K562 (cell line): ENCODE results near the gene TNFRSF13B. TPM values are rescaled to one million over a fixed set of nuclear protein-coding genes. Genes with fewer than 3 reads are reported as not detected.

Experiments
- ATAC-seq: fragments of 200-7000 bp; cut with Tn5 transposase; 3 replicates; pipeline ENCODE4 v1.9.1; 2020; ENCODE audit warnings: moderate library complexity
- BruUV-seq: library from RNA; stranded (reverse); fragments of 400-500 nt; replicated peaks from 2 replicates; lab custom pipeline; 2021; lab: Mats Ljungman, UMichigan
- CTCF ChIA-PET: fragments of 300-600 bp; formaldehyde crosslinking; extraction: SDS; loops from one replicate; lab custom pipeline; 2021; ENCODE audit warnings: low intra/inter-chr PET ratio; lab: Yijun Ruan, JAX
- POLR2A ChIA-PET: fragments of 300-600, 350-650 bp; sonication (Branson Sonifier 250); formaldehyde crosslinking; extraction: SDS; loops from one replicate; lab custom pipeline; 2021; ENCODE audit warnings: antibody characterized with exemption, inconsistent platforms; lab: Yijun Ruan, JAX
- DNase-seq, 4 experiments: peaks; one replicate each; pipeline versions ENCODE4 v3.0.0 to v3.0.0-alpha.2; 2011 to 2018; ENCODE audit warnings: low spot score in 3 of 4, mixed read lengths in 3 of 4; ENCODE audit errors: extremely low read depth in 1 of 4
- FAIRE-seq: peaks from 2 replicates; lab custom pipeline; 2011; peaks lifted over from hg19 to GRCh38; lab: Jason Lieb, UNC
- H2AFZ ChIP-seq: 2 replicates; pipeline ENCODE4 v1.6.0; 2011; ENCODE audit warnings: low read depth, low read length, control low read depth, inconsistent platforms
- H3K27ac ChIP-seq: fragments of 200-600 bp; 3 replicates; pipeline ENCODE4 v1.8.0; 2011; ENCODE audit warnings: low read depth, mild to moderate bottlenecking, control low read depth, inconsistent platforms, low read length, moderate library complexity, mixed read lengths; ENCODE audit errors: extremely low read depth
- H3K27me3 ChIP-seq, 2 experiments: fragments of 300-600 bp in 1 of 2; 2 replicates in 1 of 2; 3 replicates in 1 of 2; pipeline versions ENCODE4 v1.6.0 to v1.8.0; 2011; ENCODE audit warnings: inconsistent platforms in 2 of 2, low read length in 2 of 2, mild to moderate bottlenecking in 1 of 2, mixed read lengths in 1 of 2, moderate library complexity in 1 of 2; ENCODE audit not compliant: control insufficient read depth in 2 of 2, insufficient read depth in 2 of 2
- H3K36me3 ChIP-seq: fragments of 300-600 bp; 3 replicates; pipeline ENCODE4 v1.8.0; 2011; ENCODE audit warnings: mild to moderate bottlenecking, low read length, inconsistent platforms; ENCODE audit not compliant: control insufficient read depth, insufficient read depth
- H3K4me1 ChIP-seq, 2 experiments: fragments of 200-600 bp in 1 of 2; replicated peaks in 1 of 2; 2 replicates in 1 of 2; 3 replicates in 1 of 2; pipeline versions ENCODE4 v1.5.1 to v1.8.0; 2011; ENCODE audit warnings: inconsistent platforms in 2 of 2, low read length in 2 of 2, mild to moderate bottlenecking in 1 of 2, mixed read lengths in 1 of 2, moderate library complexity in 1 of 2; ENCODE audit not compliant: control insufficient read depth in 2 of 2, insufficient read depth in 2 of 2
- H3K4me2 ChIP-seq: 2 replicates; pipeline ENCODE4 v1.6.1; 2011; ENCODE audit warnings: low read length, control low read depth, inconsistent platforms, mixed read lengths; ENCODE audit not compliant: insufficient read depth
- H3K4me3 ChIP-seq: fragments of 200-600 bp; sonication (generic), shearing (Covaris generic); 2 replicates; pipeline ENCODE4 v1.5.1; 2016; ENCODE audit warnings: control low read depth, inconsistent platforms
- H3K79me2 ChIP-seq: fragments of 200-600 bp; 3 replicates; pipeline ENCODE4 v1.8.0; 2011; ENCODE audit warnings: low read length, inconsistent platforms; ENCODE audit not compliant: control insufficient read depth, insufficient read depth
- H3K9ac ChIP-seq, 2 experiments: 2 replicates each; pipeline versions ENCODE4 v1.6.0 to v1.6.1; 2011; ENCODE audit warnings: low read depth in 2 of 2, low read length in 2 of 2, control low read depth in 1 of 2, inconsistent platforms in 1 of 2, mild to moderate bottlenecking in 1 of 2, mixed read lengths in 1 of 2; ENCODE audit not compliant: insufficient read depth in 1 of 2
- H3K9me1 ChIP-seq: one replicate; pipeline ENCODE4 v1.6.0; 2011; ENCODE audit warnings: inconsistent platforms, mild to moderate bottlenecking, low read length, moderate library complexity; ENCODE audit not compliant: control insufficient read depth, insufficient read depth
- H3K9me3 ChIP-seq: replicated peaks from 2 replicates; pipeline ENCODE4 v1.5.1; 2011; ENCODE audit warnings: low read depth, low read length, inconsistent platforms; ENCODE audit not compliant: control insufficient read depth, insufficient read depth
- H4K20me1 ChIP-seq: replicated peaks from 2 replicates; pipeline ENCODE4 v1.6.1; 2011; ENCODE audit warnings: low read length, inconsistent platforms, mixed read lengths; ENCODE audit not compliant: control insufficient read depth, insufficient read depth
- CEBPB ChIP-seq: fragments of 450-650 bp; IDR thresholded peaks from 2 replicates; pipeline ENCODE4 v1.6.1; 2016; ENCODE audit warnings: missing genetic modification characterization, missing compliant biosample characterization
- CHD4 ChIP-seq: fragments of 200-600 bp; sonication (generic); IDR thresholded peaks from 3 replicates; pipeline ENCODE4 v1.6.1; 2012; ENCODE audit warnings: low read depth, mild to moderate bottlenecking, mixed read lengths, low read length, inconsistent platforms; ENCODE audit not compliant: insufficient read depth, insufficient replicate concordance, poor library complexity, severe bottlenecking
- E2F3 ChIP-seq: fragments of 250-450 bp; sonication (Bioruptor Pico); IDR thresholded peaks from 2 replicates; pipeline ENCODE4 v1.4.0; 2020; ENCODE audit warnings: mild to moderate bottlenecking
- EP400 ChIP-seq: fragments of 450-650 bp; IDR thresholded peaks from 2 replicates; pipeline ENCODE4 v1.6.1; 2017; ENCODE audit warnings: antibody characterized with exemption, mild to moderate bottlenecking, moderate library complexity
- MAFK ChIP-seq: IDR thresholded peaks from 2 replicates; pipeline ENCODE4 v1.6.1; 2011; ENCODE audit warnings: low read length, improper control_type of control experiment
- NR4A1 ChIP-seq, 2 experiments: fragments of 250-450 bp in 1 of 2; fragments of 450-650 bp in 1 of 2; sonication (Bioruptor Pico) in 1 of 2; IDR thresholded peaks; 2 replicates each; pipeline versions ENCODE4 v1.4.0 to v1.6.1; 2016 to 2020; ENCODE audit warnings: mild to moderate bottlenecking in 2 of 2, missing compliant biosample characterization in 1 of 2, missing genetic modification characterization in 1 of 2, moderate library complexity in 1 of 2
- RAD21 ChIP-seq, 2 experiments: fragments of 250-450 bp in 1 of 2; fragments of 450-650 bp in 1 of 2; sonication (Bioruptor Pico) in 1 of 2; formaldehyde crosslinking in 1 of 2; IDR thresholded peaks in 1 of 2; conservative IDR thresholded peaks in 1 of 2; 2 replicates each; pipeline versions ENCODE4 v1.4.0 to v1.8.0; 2020 to 2022; ENCODE audit warnings: mild to moderate bottlenecking in 2 of 2, moderate library complexity in 1 of 2
- SAFB ChIP-seq: fragments of 200-400 bp; formaldehyde crosslinking; IDR thresholded peaks from 2 replicates; pipeline ENCODE4 v1.6.1; 2017; ENCODE audit warnings: low read depth, low read length, borderline replicate concordance
- SIN3B ChIP-seq: fragments of 450-650 bp; IDR thresholded peaks from 2 replicates; pipeline ENCODE4 v1.6.1; 2017; ENCODE audit warnings: low read depth, mild to moderate bottlenecking, moderate library complexity
- THRA ChIP-seq: fragments of 450-650 bp; IDR thresholded peaks from 2 replicates; pipeline ENCODE4 v1.6.1; 2017; ENCODE audit warnings: mild to moderate bottlenecking, moderate library complexity
- ZNF277 ChIP-seq: fragments of 250-450 bp; sonication (Bioruptor Pico); IDR thresholded peaks from 2 replicates; pipeline ENCODE4 v1.8.0; 2022; ENCODE audit warnings: inconsistent platforms, mild to moderate bottlenecking, moderate library complexity, borderline replicate concordance
- ZNF3 ChIP-seq: fragments of 250-450 bp; sonication (Bioruptor Pico); IDR thresholded peaks from 2 replicates; pipeline ENCODE4 v1.5.0; 2021; ENCODE audit warnings: mild to moderate bottlenecking, moderate library complexity
- WGBS: fragments of 100-300 bp; shearing (Covaris generic); methylation state at CpG from one replicate; pipeline ENCODE4 v1.1.6; 2016; ENCODE audit warnings: low coverage, mixed read lengths; ENCODE audit not compliant: insufficient coverage; ENCODE audit errors: missing lambda C conversion rate; 5-methylcytosine and 5-hydroxymethylcytosine counted together
- in situ Hi-C: fragments of 300-500 bp; cut with MboI; formaldehyde crosslinking; loops from 4 replicates; pipeline ENCODE4 v1.15.0; 2018; ENCODE audit warnings: inconsistent platforms, mixed read lengths
- intact Hi-C: fragments of 100-400 bp; cut with micrococcal nuclease; formaldehyde crosslinking; loops from 2 replicates; pipeline ENCODE4 v1.14.2; 2022
- polyA plus RNA-seq, 8 experiments: library from polyadenylated mRNA; depleted of rRNA in 4 of 8; stranded (reverse) in 5 of 8; unstranded in 3 of 8; fragments of >200 nt; fragmentation: Nextera tagmentation in 2 of 8; fragmentation: Illumina TruSeq in 1 of 8; extraction: Ambion mirVana in 2 of 8; extraction: Trizol in 1 of 8; gene quantifications; 2 replicates each; pipeline versions ENCODE4 v1.2.1 to v1.2.3, GENCODE V29; 2011 to 2014; ENCODE audit warnings: inconsistent platforms in 1 of 8, missing spikeins in 1 of 8
- total RNA-seq, 7 experiments: library from RNA; depleted of rRNA in 6 of 7; stranded (reverse); fragments of >200 nt in 6 of 7; fragmentation: Illumina TruSeq in 2 of 7; extraction: Trizol in 2 of 7; gene quantifications; 2 replicates each; pipeline versions ENCODE4 v1.2.1 to v1.2.3, GENCODE V29; 2011 to 2021; ENCODE audit warnings: low replicate concordance in 1 of 7
- TF ChIP-seq, protein P1 (sequence below): fragments of 450-650 bp; IDR thresholded peaks from 2 replicates; pipeline ENCODE4 v1.7.1; 2018; ENCODE audit warnings: mild to moderate bottlenecking, low read depth; ENCODE audit not compliant: partially characterized antibody
- TF ChIP-seq, protein P2 (sequence below), 2 experiments: IDR thresholded peaks; 2 replicates each; pipeline ENCODE4 v1.6.1; 2011; ENCODE audit warnings: borderline replicate concordance in 1 of 2, control low read depth in 1 of 2, low read depth in 1 of 2, low read length in 1 of 2, mild to moderate bottlenecking in 1 of 2, mixed read lengths in 1 of 2, moderate library complexity in 1 of 2; ENCODE audit not compliant: insufficient read depth in 1 of 2, insufficient read length in 1 of 2, poor library complexity in 1 of 2, severe bottlenecking in 1 of 2; ENCODE audit errors: extremely low read depth in 1 of 2

The TNFRSF13B gene
- total and polyA plus RNA-seq, 9 of the 15 experiments (the other 6 are each of a cell fraction or from before 2014, with no cell fraction given): not detected

DNA sequence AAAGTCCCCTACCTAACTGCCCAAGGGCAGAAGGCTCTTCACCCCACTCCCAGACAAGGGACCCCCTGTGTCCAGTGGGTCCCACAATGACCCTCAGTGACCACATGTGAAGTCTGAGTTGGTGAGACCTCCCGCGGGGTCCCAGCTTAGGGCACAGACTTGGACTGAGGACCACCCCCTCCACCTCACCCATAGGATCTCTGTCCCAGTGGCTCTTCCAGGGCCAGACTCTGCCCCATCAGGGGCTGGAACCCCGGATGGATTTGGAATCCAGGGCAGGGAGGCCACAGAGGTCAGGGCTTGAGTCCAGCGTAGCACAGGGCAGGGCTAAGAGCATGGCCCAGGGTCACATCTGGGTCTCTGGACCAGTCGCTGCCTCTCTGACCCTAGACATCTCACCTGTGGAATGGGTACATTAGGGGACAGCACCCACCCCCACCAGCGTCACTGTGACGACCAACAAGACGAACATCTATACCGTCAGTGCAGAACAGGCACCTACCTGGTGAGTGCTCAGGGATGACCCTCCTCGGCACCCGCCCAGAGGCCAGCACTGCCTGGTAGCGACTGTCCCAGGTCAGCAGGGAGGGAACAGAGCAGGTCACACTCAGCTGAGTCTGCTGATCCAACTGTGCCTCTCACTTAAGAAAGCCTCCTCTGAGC is 37.7 kb downstream of the TNFRSF13B start:
- ChIA-PET CTCF (no interaction called here), POLR2A (no interaction called here)
- in situ Hi-C loops: no loop called here
- no peaks in the 10 kb centered on the region for H3K9me3 ChIP-seq
- no peaks in the 10 kb centered on the region for H3K36me3 ChIP-seq
- H2AFZ ChIP-seq: no peak overlapping the region
- no peak for ATAC-seq
- no peaks in the 10 kb centered on the region for H3K4me1 ChIP-seq
- intact Hi-C loops: no loop called here
- no TSS peak for BruUV-seq
- no peak overlapping the region for H3K27ac ChIP-seq
- H3K79me2 ChIP-seq: no peaks in the 10 kb centered on the region
- H3K4me2 ChIP-seq: no peak overlapping the region
- DNase-seq: no peak
- H3K9me1 ChIP-seq: no peaks in the 10 kb centered on the region
- no peaks in the 10 kb centered on the region for H4K20me1 ChIP-seq
- FAIRE-seq: no peak
- H3K9ac ChIP-seq: no peak overlapping the region
- 2% methylated on average over 6 of the region's 12 CpGs for WGBS
- H3K4me3 ChIP-seq: no peak overlapping the region
- peaks cover 0 to 67% of the 10 kb centered on the region in 2 experiments; a peak in 2 of 5 replicates for H3K27me3 ChIP-seq
- TF ChIP-seq SIN3B (no peak), CEBPB (tag) (no peak), MAFK (no peak), THRA (no peak), EP400 (no peak), SAFB (no peak), ZNF3 (CRISPR knock-in tag) (no peak), CHD4 (no peak), E2F3 (CRISPR knock-in tag) (no peak), ZNF277 (CRISPR knock-in tag) (no peak), NR4A1 (CRISPR knock-in tag; IDR thresholded peaks at IDR 0.05) (no peak), NR4A1 (tag; IDR thresholded peaks at IDR 0.05) (no peak), RAD21 (CRISPR knock-in tag; conservative IDR thresholded peaks at IDR 0.05 in 1 of 2, IDR thresholded peaks at IDR 0.05 in 1 of 2) (no peak)
- TF ChIP-seq, protein P1, sequence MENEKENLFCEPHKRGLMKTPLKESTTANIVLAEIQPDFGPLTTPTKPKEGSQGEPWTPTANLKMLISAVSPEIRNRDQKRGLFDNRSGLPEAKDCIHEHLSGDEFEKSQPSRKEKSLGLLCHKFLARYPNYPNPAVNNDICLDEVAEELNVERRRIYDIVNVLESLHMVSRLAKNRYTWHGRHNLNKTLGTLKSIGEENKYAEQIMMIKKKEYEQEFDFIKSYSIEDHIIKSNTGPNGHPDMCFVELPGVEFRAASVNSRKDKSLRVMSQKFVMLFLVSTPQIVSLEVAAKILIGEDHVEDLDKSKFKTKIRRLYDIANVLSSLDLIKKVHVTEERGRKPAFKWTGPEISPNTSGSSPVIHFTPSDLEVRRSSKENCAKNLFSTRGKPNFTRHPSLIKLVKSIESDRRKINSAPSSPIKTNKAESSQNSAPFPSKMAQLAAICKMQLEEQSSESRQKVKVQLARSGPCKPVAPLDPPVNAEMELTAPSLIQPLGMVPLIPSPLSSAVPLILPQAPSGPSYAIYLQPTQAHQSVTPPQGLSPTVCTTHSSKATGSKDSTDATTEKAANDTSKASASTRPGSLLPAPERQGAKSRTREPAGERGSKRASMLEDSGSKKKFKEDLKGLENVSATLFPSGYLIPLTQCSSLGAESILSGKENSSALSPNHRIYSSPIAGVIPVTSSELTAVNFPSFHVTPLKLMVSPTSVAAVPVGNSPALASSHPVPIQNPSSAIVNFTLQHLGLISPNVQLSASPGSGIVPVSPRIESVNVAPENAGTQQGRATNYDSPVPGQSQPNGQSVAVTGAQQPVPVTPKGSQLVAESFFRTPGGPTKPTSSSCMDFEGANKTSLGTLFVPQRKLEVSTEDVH: no peak
- TF ChIP-seq, protein P2, sequence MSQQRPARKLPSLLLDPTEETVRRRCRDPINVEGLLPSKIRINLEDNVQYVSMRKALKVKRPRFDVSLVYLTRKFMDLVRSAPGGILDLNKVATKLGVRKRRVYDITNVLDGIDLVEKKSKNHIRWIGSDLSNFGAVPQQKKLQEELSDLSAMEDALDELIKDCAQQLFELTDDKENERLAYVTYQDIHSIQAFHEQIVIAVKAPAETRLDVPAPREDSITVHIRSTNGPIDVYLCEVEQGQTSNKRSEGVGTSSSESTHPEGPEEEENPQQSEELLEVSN (IDR thresholded peaks at IDR 0.05; ENCODE audit: borderline replicate concordance in 1 of 2, extremely low read depth in 1 of 2, insufficient read depth in 1 of 2, insufficient read length in 1 of 2, low read depth in 1 of 2, low read length in 1 of 2, poor library complexity in 1 of 2, severe bottlenecking in 1 of 2): no peak
